Umbilical cord (tissue), 2 donors: Measurements from ENCODE around the gene DSCAML1. TPM values are rescaled to one million over a fixed set of nuclear protein-coding genes. Genes with fewer than 3 reads are reported as not detected.

Experiments
- DNase-seq: peaks from one replicate; pipeline ENCODE4 v3.0.0-alpha.2; 2015; ENCODE audit warnings: low spot score
- total RNA-seq: library from RNA; depleted of rRNA; stranded (reverse); fragments of >200 nt; gene quantifications from one replicate; pipeline ENCODE4 v1.2.3, GENCODE V29; 2014; ENCODE audit warnings: low replicate concordance; ENCODE audit not compliant: insufficient read depth

DSCAML1 gene
- 1.4 TPM for total RNA-seq

DNA sequence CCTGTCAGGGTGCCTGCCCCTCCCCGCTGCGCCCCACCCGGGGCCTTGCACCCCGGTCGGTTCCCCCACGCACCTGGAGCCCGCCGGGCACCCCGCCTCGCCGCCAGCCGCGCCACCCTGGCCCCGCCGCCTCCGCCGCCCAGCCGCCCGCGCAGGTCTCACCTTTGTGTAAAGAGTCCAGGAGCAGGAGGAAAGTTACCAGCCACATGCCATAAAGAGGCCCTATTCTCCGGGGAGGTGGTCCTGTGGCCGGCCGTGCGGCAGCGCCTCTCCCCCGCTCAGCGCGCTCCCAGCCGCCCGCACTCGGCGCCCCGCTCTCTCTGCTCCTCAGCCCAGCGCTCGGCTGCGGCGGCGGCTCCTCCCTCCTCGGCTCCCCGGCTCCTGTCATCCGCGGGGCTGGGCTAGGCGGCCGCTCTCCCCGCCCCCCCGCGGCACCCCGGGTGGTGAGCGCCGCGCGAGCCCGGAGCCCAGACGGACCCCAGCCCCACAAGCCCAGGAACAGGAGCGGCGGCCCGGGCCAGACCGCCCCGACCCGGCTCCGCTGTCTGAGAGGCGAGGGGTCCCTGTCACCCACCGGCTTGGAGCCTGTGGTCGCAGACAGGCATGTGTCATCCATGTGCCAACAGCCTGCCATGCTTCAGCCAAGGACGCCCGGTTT, at the start of gene DSCAML1:
Gene DSCAML1, minus strand, starts transcription at position 345 of the 658 bp plus-strand sequence. Its CDS starts 137 bp downstream, at position 208.
- no peak for DNase-seq

GRCh38 chr11:117843666-117844484, 46.9 kb upstream of the DSCAML1 start:
- peak; percentile 65 for DNase-seq

DNA sequence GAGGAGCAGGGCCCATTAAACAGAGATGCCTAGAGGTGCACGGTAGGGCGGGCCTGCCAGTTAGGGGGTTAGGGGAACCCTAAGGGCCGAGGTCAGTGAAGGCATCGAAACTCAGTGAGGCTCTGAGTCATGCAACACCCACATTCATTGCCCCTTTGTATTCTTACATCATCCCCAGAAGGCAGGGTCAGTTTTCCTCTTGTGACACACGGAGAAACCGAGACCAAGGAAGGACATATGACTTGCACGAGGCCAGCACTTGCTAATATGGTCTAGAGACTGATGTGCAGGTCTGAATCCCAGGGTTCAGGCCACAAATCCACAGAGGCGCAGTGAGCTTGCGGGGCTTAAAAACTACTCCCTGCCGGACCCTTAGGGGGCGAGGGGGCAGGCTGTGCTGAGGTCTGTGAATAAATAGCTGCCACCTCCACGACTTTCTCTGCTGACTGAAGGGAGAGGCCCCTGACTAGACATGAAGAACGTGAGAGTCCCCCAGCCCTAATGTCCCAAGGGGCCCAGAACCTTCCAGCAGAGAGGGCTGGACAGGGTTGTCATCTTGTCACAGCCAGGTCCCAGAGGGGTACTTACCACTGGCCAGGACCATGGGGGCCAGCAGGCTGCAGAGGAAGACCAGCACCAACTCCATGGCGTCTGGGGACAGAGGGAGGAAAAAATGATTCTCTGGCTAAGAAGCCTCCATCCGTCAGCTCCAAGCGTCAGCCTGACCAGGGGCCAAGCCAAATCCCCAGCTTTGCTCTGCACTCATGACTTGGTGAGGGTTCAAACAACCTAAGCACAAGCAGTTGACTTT, 45.3 kb upstream of the DSCAML1 start:
- no peak for DNase-seq

DNA sequence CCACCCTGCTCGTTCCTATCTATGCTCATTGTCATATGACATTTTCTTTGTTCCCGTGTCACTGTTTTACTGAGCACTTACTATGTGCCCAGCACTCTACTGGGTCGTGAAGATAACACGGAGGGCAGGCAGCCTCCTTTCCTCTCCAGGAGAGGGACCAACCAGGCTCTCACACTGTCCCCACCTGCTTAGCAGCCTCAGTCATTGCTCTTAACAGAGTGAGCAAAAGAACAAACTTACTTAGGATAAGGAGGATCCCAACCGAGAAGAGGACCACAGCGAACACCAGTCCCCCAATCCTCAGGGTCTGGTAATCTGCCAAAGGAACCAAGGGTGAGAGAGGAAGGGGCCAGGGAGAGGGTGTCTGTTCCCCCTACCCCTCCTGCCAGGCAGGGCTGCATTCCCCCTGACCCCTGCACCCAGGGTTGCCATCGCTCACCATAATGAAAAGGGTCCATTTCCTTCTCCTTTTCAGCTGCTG, 44.6 kb upstream of the DSCAML1 start:
- no peak for DNase-seq

- DNase-seq: no peak
Measured at GRCh38 chr11:117840881-117841550, 44.0 kb upstream of the DSCAML1 start.

- DNase-seq: no peak
Measured at GRCh38 chr11:117839936-117840813, 43.2 kb upstream of the DSCAML1 start.

- no peak for DNase-seq
Measured at GRCh38 chr11:117839380-117839881, 42.4 kb upstream of the DSCAML1 start.

DNA sequence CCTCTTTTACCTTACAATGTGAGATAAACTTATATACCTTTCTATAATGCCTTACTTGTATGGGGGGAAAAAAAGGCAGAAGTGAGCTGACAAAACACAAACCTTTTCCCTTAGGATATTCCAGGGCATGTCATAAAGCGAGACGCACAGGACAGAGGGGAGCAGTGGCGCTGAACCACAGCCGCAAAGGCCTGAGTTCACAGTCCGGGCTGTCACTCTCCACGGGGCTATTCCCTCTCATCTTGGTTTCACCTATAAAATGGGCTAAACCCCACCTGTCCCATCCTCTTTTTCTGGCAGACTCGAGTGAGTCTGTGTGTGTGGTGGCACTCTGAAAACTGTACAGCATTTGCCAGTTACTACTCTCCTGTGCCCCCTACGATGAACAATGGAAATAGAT, 41.9 kb upstream of the DSCAML1 start:
- DNase-seq: no peak

GRCh38 chr11:117837791-117838190, 40.8 kb upstream of the DSCAML1 start:
- no peak for DNase-seq

DNA sequence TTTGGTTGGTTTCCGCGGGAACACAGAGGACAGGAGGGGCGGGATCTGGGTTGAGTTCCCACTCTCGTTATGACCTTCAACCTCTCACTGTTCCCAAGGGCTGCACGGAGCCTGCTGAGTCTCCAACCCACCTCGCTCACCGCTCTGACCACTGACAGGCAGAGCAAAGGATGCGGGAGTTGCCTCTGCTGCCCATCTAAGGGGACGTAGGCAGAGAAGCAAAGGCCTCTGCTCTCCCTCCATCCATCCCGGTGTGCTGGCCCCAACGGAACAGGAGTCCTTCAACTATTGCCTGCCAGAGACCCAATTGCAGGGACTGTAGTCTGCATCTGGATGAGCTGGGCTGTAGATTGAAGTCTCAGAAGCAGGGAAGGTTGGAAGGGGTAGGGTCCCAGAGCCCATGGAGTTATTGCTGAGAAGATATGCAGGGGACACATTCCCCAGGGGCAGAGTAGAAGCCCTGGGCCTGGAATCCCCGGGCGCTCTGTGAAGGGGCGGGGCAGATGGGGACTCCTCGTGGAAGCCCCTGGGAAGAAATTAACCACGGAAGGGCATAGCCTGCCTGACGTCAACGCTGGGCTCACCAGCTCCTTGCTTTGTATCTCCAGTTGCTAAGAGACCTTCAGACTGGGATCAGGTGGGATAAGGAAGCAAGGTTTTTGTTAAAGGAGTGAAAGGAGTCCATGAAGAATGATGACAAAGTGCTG, 40.2 kb upstream of the DSCAML1 start:
- DNase-seq: no peak

DNA sequence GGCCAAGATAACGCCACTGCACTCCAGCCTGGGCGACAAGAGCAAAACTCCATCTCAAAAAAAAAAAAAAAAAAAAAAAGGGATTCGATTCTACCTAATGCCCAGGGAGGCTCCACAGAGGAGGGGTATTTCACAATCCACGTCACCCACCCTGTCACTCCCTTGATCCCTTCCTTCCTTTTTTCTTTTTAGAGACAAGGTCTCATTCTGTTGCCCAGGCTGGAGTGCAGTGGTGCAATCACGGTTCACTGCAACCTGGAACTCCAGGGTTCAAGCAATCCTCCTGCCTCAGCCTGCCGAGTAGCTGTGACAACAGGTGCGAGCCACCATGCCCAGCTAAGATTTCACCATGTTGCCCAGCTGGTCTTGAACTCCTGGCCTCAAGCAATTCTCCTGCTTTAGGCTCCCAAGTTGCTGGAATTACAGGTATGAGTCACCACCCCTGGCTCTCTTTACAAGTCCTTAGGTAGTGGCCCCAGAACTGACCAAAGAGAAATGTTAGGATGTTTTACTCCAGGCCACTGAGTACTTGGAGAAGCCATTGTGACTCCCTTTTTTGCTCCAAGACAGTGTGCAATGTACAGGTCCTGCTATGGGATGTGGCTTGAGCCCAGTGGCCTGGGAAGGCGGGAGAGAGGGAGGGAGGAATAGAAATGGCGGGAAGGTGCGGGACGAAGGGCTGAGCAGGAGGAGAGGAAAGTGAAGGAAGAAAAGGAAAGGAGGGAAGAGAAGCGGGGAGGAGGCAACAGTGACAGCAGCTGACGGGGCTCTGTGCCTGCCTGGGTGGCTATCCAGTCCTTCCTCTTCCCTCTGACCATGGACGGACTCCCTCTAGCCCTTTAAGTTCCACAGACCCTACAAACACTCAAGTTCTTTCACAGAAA, 39.3 kb upstream of the DSCAML1 start:
- no peak for DNase-seq

DNA sequence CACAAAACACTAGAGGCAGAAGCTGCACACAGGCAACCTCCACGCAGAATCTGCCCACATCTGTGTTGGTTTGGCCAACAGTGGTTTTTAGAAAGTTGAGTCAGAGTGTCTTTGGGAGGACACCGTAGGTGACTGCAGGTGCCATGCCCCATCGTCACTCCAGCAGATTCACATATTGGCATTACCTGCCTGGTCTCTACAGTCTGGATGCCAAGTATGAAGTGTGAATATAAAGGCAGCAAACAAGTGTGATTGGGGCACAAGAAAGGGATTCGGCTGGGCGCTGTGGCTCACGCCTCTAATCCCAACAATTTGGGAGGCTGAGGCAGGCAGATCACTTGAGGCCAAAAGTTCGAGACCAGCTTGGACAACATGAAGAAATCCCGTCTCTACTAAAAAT, 38.6 kb upstream of the DSCAML1 start:
- DNase-seq: no peak

DNA sequence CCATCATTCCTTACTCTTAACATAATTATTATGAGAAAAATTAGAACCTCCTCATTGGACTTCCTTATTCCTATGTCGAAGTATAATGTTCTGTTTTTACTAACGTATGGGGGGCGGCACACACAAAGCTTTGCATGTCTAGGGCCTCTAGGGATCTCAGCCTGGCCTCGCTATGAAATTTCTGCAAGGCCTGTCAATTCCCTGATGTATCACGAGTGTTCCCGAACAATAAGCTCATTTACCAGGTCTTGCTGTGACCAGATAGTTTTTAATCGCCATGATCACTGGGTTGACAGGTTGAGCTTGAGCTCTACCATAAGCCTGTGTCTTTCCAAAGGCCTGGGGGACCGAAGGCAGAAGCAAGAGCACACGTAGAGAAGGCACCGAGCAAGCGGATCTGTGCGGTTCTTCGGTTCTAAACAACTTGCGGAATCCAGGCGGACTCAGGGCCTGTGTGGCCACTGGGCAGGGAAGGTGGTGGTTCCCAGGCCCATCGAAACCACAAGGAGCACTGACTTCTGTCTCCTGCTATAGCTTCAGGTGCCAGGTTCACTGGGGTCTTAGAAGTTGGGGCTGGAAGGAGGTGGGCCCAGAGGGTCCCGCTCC, 37.9 kb upstream of the DSCAML1 start:
- DNase-seq: no peak

GRCh38 chr11:117834068-117834810, 37.2 kb upstream of the DSCAML1 start:
- DNase-seq: no peak

DNA sequence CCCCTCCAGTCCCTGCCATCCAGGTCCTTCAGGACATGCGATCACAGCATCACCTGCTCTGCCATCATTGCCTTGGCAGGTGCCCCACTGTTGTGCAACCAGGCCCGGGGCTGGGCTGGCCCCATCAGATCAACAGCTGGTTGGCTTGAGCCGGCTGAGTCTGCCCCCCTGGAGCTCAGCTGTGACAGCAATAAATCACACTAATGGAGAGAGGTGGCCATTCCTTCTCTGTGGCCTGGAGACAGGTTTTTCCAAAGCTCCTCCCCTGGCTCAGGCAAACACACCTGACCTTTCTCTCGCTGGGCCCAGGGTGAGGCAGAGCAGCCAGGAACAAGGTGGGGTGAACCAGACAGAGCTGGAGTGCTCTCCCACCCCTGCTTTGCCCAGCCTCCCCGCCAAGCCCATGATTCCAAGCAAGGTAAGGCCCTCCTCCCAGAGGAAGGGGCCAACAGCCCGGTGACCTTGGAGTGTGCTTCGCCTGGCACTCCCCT, 36.4 kb upstream of the DSCAML1 start:
- no peak for DNase-seq

- no peak for DNase-seq
Measured at GRCh38 chr11:117832511-117832910, 35.5 kb upstream of the DSCAML1 start.
